ENCODE results near the gene ZNF219. TPM values are rescaled to one million over a fixed set of nuclear protein-coding genes. Genes with fewer than 3 reads are reported as not detected.

ZNF219 gene
- total RNA-seq, 1 experiment from 2014 or later, result 19.9 TPM

DNA sequence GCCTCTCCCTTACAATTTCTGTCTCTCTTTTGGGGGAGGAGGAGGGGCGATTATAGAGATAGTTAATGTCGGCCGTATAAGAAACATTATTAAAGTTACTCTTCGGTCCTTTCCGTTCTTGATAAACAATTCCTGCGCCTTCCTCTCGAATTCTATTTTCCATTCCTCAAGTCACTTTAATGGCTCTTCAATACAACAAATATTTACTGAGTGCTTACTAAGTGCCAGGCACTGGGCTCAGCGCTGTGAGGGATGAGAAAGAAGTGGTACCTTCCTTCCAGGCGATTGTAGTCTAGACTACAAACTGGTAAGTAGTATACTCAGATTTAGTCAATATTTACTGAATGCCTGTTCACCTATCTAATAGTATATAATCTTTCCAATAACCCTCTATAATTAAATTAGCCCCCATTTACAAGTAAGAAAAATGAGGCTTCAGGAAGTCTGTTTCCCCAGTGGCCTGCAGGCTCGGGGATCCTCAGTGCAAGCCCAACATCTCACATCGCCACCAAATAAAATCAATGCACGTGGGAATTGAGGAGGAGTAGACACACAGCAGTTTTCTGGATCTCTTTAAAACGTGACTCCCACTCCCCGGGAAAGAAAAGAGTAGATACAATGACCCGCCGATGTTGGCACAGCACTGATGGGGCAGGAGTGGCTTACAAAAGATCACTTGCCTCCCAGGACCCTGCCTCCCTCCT is 589 bp upstream of the ZNF219 start:
- H3K27me3 ChIP-seq (ENCODE audit: control insufficient read depth, insufficient read depth, low read length), result no peaks in the 10 kb centered on the region
- no peak for DNase-seq (ENCODE audit: low read depth, low spot score)
- peak overlapping the region; percentile 61 to 62 for H3K4me3 ChIP-seq (ENCODE audit: low read depth in 2 of 2, low read length in 2 of 2)
- no peak for ATAC-seq
- TF ChIP-seq TCF7L2 (IDR thresholded peaks at IDR 0.05; ENCODE audit: low read depth, low read length) (no peak), POLR2AphosphoS5 (IDR thresholded peaks at IDR 0.05; ENCODE audit: low read depth, low read length) (no peak), SIN3A (IDR thresholded peaks at IDR 0.05; ENCODE audit: borderline replicate concordance, insufficient read depth, low read depth, low read length) (no peak), REST (IDR thresholded peaks at IDR 0.05; ENCODE audit: insufficient read depth in 1 of 2, low read depth in 2 of 2, low read length in 1 of 2) (no peak), CTCF (IDR thresholded peaks at IDR 0.05) (no peak)
- H3K36me3 ChIP-seq (ENCODE audit: control insufficient read depth, insufficient read depth, low read length), result no peaks in the 10 kb centered on the region
- H3K9me3 ChIP-seq (ENCODE audit: control insufficient read depth, insufficient read depth, low read depth, low read length), result no peaks in the 10 kb centered on the region
- POLR2A ChIA-PET, result no interaction called here
- CTCF ChIA-PET, result interaction anchor here (0.6 kb wide), 1 partner anchor 34 kb away, joined by 3 read pairs; no protein-coding TSS in a partner anchor
- H3K27ac ChIP-seq (ENCODE audit: low read length), result peak overlapping the region; percentile 69
- no TSS peak for BruUV-seq (replicated peaks)
- intact Hi-C loops (cut with micrococcal nuclease; ENCODE audit: unreplicated experiment) (no loop called here), in situ Hi-C loops (cut with HindIII; ENCODE audit: low pct_unique_long_range_greater_than_20kb, low sequenced_read_pairs) (no loop called here)
- peaks cover 8% of the 10 kb centered on the region for H3K4me1 ChIP-seq (ENCODE audit: control insufficient read depth, insufficient read depth, low read length)

DNA sequence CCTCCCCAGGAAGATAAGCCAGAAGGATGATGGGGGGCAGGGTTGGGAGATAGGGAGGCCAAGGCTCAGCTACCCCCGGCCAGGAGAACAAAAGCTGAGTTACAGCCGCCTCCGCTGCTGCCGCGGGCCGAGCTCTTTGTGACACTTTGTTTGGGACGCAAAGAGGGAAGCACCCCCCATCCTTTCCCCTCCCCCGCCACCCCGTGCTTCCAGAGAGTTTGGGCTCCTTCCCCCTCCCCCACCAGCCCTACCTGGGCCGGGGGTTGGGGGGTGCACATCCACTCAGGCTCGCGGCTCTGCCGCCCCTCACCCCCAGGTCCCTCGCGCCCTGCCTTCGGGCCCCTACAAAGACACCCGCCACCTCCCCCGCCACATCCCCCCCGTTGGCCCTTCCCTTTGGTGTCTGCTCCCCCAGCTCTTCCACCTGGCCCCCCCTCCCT is 799 bp downstream of the ZNF219 start:
- BruUV-seq (replicated peaks), result no TSS peak
- H3K9me3 ChIP-seq (ENCODE audit: control insufficient read depth, insufficient read depth, low read depth, low read length), result no peaks in the 10 kb centered on the region
- no peaks in the 10 kb centered on the region for H3K27me3 ChIP-seq (ENCODE audit: control insufficient read depth, insufficient read depth, low read length)
- H3K4me1 ChIP-seq (ENCODE audit: control insufficient read depth, insufficient read depth, low read length), result peaks cover 8% of the 10 kb centered on the region
- TF ChIP-seq CTCF (IDR thresholded peaks at IDR 0.05) (no peak), POLR2AphosphoS5 (IDR thresholded peaks at IDR 0.05; ENCODE audit: low read depth, low read length) (no peak), SIN3A (IDR thresholded peaks at IDR 0.05; ENCODE audit: borderline replicate concordance, insufficient read depth, low read depth, low read length) (no peak), TCF7L2 (IDR thresholded peaks at IDR 0.05; ENCODE audit: low read depth, low read length) (no peak), REST (IDR thresholded peaks at IDR 0.05; ENCODE audit: insufficient read depth in 1 of 2, low read depth in 2 of 2, low read length in 1 of 2) (no peak)
- intact Hi-C loops (cut with micrococcal nuclease; ENCODE audit: unreplicated experiment), result no loop called here
- no peak overlapping the region for H3K27ac ChIP-seq (ENCODE audit: low read length)
- ChIA-PET CTCF (interaction anchor here (0.7 kb wide), 1 partner anchor 31 kb away, joined by 7 read pairs; no protein-coding TSS in a partner anchor), POLR2A (no interaction called here)
- DNase-seq (ENCODE audit: low read depth, low spot score) (no peak), ATAC-seq (no peak; the same call in 1 of the 2 replicates)
- in situ Hi-C loops (cut with HindIII; ENCODE audit: low pct_unique_long_range_greater_than_20kb, low sequenced_read_pairs), result no loop called here
- no peaks in the 10 kb centered on the region for H3K36me3 ChIP-seq (ENCODE audit: control insufficient read depth, insufficient read depth, low read length)
- peak overlapping the region; percentile 20 to 21; a peak in 2 of 4 replicates for H3K4me3 ChIP-seq (ENCODE audit: low read depth in 2 of 2, low read length in 2 of 2)

Measured in Panc1 (cell line).